Stimulated activated memory B cell treated with anti-CD40 and anti-IgM and Interleukin-4, amounts not matched to agents 10 μg/mL and 1 μg/mL and 100 μg/mL, for 72 hours (primary cell): ENCODE data around the gene LRTM2.
A peak's percentile ranks its signal among the peaks of the same experiment; 100 is the strongest.

Experiments used
- ATAC-seq: fragments of 150-1000 bp; cut with Tn5 transposase; 2 replicates; pipeline ENCODE4 v1.10.0; 2021
- H3K27ac Mint-ChIP-seq: one replicate; pipeline ENCODE4 v1.8.0; 2022; ENCODE audit warnings: mild to moderate bottlenecking, mixed read lengths
- H3K27me3 Mint-ChIP-seq: one replicate; pipeline ENCODE4 v1.8.0; 2022; ENCODE audit warnings: mixed read lengths
- H3K36me3 Mint-ChIP-seq: one replicate; pipeline ENCODE4 v1.8.0; 2022; ENCODE audit warnings: mixed read lengths
- H3K4me1 Mint-ChIP-seq: one replicate; pipeline ENCODE4 v1.8.0; 2022; ENCODE audit warnings: mixed read lengths
- H3K4me3 Mint-ChIP-seq: one replicate; pipeline ENCODE4 v1.8.0; 2022; ENCODE audit warnings: mild to moderate bottlenecking, moderate library complexity, mixed read lengths
- H3K9me3 Mint-ChIP-seq: one replicate; pipeline ENCODE4 v1.8.0; 2022; ENCODE audit warnings: mixed read lengths

The LRTM2 gene

GRCh38 chr12:1805441-1806081 is 14.8 kb upstream of the LRTM2 start:
- H3K4me1 Mint-ChIP-seq, result peaks cover 22% of the 10 kb centered on the region
- no peak overlapping the region for H3K4me3 Mint-ChIP-seq
- ATAC-seq, result no peak
- peaks cover 6% of the 10 kb centered on the region for H3K27me3 Mint-ChIP-seq
- no peaks in the 10 kb centered on the region for H3K36me3 Mint-ChIP-seq
- H3K27ac Mint-ChIP-seq, result peak overlapping the region; percentile 82
- no peaks in the 10 kb centered on the region for H3K9me3 Mint-ChIP-seq

- H3K4me1 Mint-ChIP-seq, result peaks cover 13% of the 10 kb centered on the region
- no peak for ATAC-seq
- H3K27ac Mint-ChIP-seq, result peak overlapping the region; percentile 16
- no peaks in the 10 kb centered on the region for H3K9me3 Mint-ChIP-seq
- H3K4me3 Mint-ChIP-seq, result no peak overlapping the region
- peaks cover 15% of the 10 kb centered on the region for H3K27me3 Mint-ChIP-seq
- H3K36me3 Mint-ChIP-seq, result no peaks in the 10 kb centered on the region
Measured at GRCh38 chr12:1806301-1807086, 13.9 kb upstream of the LRTM2 start.

GRCh38 chr12:1807087-1807860 is 13.1 kb upstream of the LRTM2 start:
- Mint-ChIP-seq H3K4me3 (no peak overlapping the region), H3K36me3 (no peaks in the 10 kb centered on the region), H3K9me3 (no peaks in the 10 kb centered on the region), H3K27ac (peak overlapping the region; percentile 16), H3K4me1 (peaks cover 12% of the 10 kb centered on the region), H3K27me3 (peaks cover 19% of the 10 kb centered on the region)
- ATAC-seq, result no peak

GRCh38 chr12:1808036-1808797 is 12.1 kb upstream of the LRTM2 start:
- Mint-ChIP-seq H3K4me1 (peaks cover 12% of the 10 kb centered on the region), H3K9me3 (no peaks in the 10 kb centered on the region), H3K27me3 (peaks cover 19% of the 10 kb centered on the region), H3K4me3 (no peak overlapping the region), H3K27ac (no peak overlapping the region), H3K36me3 (no peaks in the 10 kb centered on the region)
- ATAC-seq, result no peak

- no peak for ATAC-seq
- Mint-ChIP-seq H3K27ac (no peak overlapping the region), H3K9me3 (no peaks in the 10 kb centered on the region), H3K4me1 (peaks cover 12% of the 10 kb centered on the region), H3K36me3 (no peaks in the 10 kb centered on the region), H3K4me3 (no peak overlapping the region), H3K27me3 (peaks cover 19% of the 10 kb centered on the region)
Measured at GRCh38 chr12:1808798-1809480, 11.4 kb upstream of the LRTM2 start.

- Mint-ChIP-seq H3K27ac (no peak overlapping the region), H3K27me3 (peaks cover 21% of the 10 kb centered on the region), H3K9me3 (no peaks in the 10 kb centered on the region), H3K4me3 (no peak overlapping the region), H3K36me3 (no peaks in the 10 kb centered on the region), H3K4me1 (peaks cover 8% of the 10 kb centered on the region)
- no peak for ATAC-seq
Measured at GRCh38 chr12:1809591-1810190, 10.7 kb upstream of the LRTM2 start.

- no peak for ATAC-seq
- H3K9me3 Mint-ChIP-seq, result no peaks in the 10 kb centered on the region
- peaks cover 28% of the 10 kb centered on the region for H3K27me3 Mint-ChIP-seq
- no peaks in the 10 kb centered on the region for H3K36me3 Mint-ChIP-seq
- H3K4me3 Mint-ChIP-seq, result no peak overlapping the region
- no peak overlapping the region for H3K27ac Mint-ChIP-seq
- H3K4me1 Mint-ChIP-seq, result peaks cover 6% of the 10 kb centered on the region
Measured at GRCh38 chr12:1810201-1810930, 10.0 kb upstream of the LRTM2 start.

GRCh38 chr12:1810931-1811280 is 9.5 kb upstream of the LRTM2 start:
- Mint-ChIP-seq H3K9me3 (no peaks in the 10 kb centered on the region), H3K4me3 (no peak overlapping the region), H3K27ac (no peak overlapping the region), H3K27me3 (peaks cover 33% of the 10 kb centered on the region), H3K36me3 (no peaks in the 10 kb centered on the region), H3K4me1 (peaks cover 6% of the 10 kb centered on the region)
- ATAC-seq, result no peak

- peak; percentile 22 for ATAC-seq
- no peak overlapping the region for H3K4me3 Mint-ChIP-seq
Measured at GRCh38 chr12:1811281-1811947, 9.0 kb upstream of the LRTM2 start.

GRCh38 chr12:1811948-1812291 is 8.4 kb upstream of the LRTM2 start:
- Mint-ChIP-seq H3K27ac (no peak overlapping the region), H3K4me3 (no peak overlapping the region)
- ATAC-seq, result no peak

More at GRCh38 chr12:1811281-1811947, 9.0 kb upstream of the LRTM2 start:
- Mint-ChIP-seq H3K4me1 (peaks cover 6% of the 10 kb centered on the region), H3K9me3 (no peaks in the 10 kb centered on the region), H3K36me3 (no peaks in the 10 kb centered on the region), H3K27me3 (peaks cover 38% of the 10 kb centered on the region), H3K27ac (no peak overlapping the region)

GRCh38 chr12:1812650-1813302 is 7.6 kb upstream of the LRTM2 start:
- Mint-ChIP-seq H3K27me3 (peaks cover 42% of the 10 kb centered on the region), H3K4me3 (peak overlapping the region; percentile 7), H3K4me1 (peaks cover 6% of the 10 kb centered on the region), H3K9me3 (no peaks in the 10 kb centered on the region), H3K36me3 (no peaks in the 10 kb centered on the region), H3K27ac (no peak overlapping the region)
- ATAC-seq, result no peak

More at GRCh38 chr12:1811948-1812291, 8.4 kb upstream of the LRTM2 start:
- peaks cover 42% of the 10 kb centered on the region for H3K27me3 Mint-ChIP-seq
- no peaks in the 10 kb centered on the region for H3K36me3 Mint-ChIP-seq
- no peaks in the 10 kb centered on the region for H3K9me3 Mint-ChIP-seq
- H3K4me1 Mint-ChIP-seq, result peaks cover 6% of the 10 kb centered on the region

GRCh38 chr12:1814266-1814665 is 6.1 kb upstream of the LRTM2 start:
- Mint-ChIP-seq H3K27ac (no peak overlapping the region), H3K27me3 (peaks cover 49% of the 10 kb centered on the region)
- ATAC-seq, result no peak

GRCh38 chr12:1815108-1815507 is 5.3 kb upstream of the LRTM2 start:
- Mint-ChIP-seq H3K36me3 (no peaks in the 10 kb centered on the region), H3K4me3 (no peak overlapping the region), H3K27ac (no peak overlapping the region), H3K9me3 (no peaks in the 10 kb centered on the region), H3K27me3 (peaks cover 56% of the 10 kb centered on the region), H3K4me1 (no peaks in the 10 kb centered on the region)
- ATAC-seq, result no peak

More at GRCh38 chr12:1814266-1814665, 6.1 kb upstream of the LRTM2 start:
- Mint-ChIP-seq H3K4me1 (peaks cover under 1% of the 10 kb centered on the region), H3K36me3 (no peaks in the 10 kb centered on the region), H3K4me3 (no peak overlapping the region), H3K9me3 (no peaks in the 10 kb centered on the region)
